Measurements from ENCODE around the gene ZFP1. TPM values are rescaled to one million over a fixed set of nuclear protein-coding genes. Genes with fewer than 3 reads are reported as not detected.

Gene ZFP1
- total and polyA plus RNA-seq, 9 of the 15 experiments (the other 6 are each of a cell fraction or from before 2014, with no cell fraction given): 2.6 to 14.7 (median 11.6) TPM

DNA sequence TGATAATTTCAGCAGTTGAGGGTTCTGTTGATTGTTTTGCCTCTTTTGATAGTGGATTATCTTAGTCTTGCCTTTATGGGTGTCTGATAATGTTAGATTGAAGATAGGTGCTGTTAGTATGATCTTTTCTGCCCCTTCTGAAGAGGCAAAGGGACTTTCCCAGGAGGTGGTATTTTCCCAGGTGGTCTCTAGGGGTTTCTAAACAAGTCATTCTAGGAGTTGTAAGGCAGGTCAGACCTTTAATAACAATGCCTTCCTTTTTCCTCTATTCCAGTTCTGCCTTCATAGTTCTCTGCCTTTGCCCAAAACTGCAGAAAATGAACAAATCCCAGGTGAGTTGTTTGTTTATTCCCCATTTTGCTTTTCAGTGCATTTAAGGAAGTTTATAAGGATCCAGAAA lies 4.3 kb downstream of the ZFP1 start:
- H3K27ac ChIP-seq (ENCODE audit: extremely low read depth, low read depth, low read length): no peak overlapping the region
- TF ChIP-seq NFIC (IDR thresholded peaks at IDR 0.05) (no peak), NR3C1 (CRISPR knock-in tag; IDR thresholded peaks at IDR 0.05) (no peak), SPI1 (IDR thresholded peaks at IDR 0.05; ENCODE audit: borderline replicate concordance, low read depth, low read length) (no peak), SMARCC2 (IDR thresholded peaks at IDR 0.05; ENCODE audit: low read depth) (no peak), CLOCK (CRISPR knock-in tag; IDR thresholded peaks at IDR 0.05; ENCODE audit: borderline replicate concordance) (no peak), U2AF1 (optimal IDR thresholded peaks at IDR 0.05; ENCODE audit: low read depth, low read length) (no peak), ILF3 (IDR thresholded peaks at IDR 0.05; ENCODE audit: borderline replicate concordance) (no peak), DMBX1 (CRISPR knock-in tag; IDR thresholded peaks at IDR 0.05; ENCODE audit: borderline replicate concordance) (no peak), NCOA4 (IDR thresholded peaks at IDR 0.05; ENCODE audit: partially characterized antibody) (no peak), SIN3B (IDR thresholded peaks at IDR 0.05; ENCODE audit: low read depth) (no peak), BRD4 (IDR thresholded peaks at IDR 0.05) (no peak), CXXC5 (CRISPR knock-in tag; IDR thresholded peaks at IDR 0.05) (no peak)
- TF ChIP-seq, protein P1, sequence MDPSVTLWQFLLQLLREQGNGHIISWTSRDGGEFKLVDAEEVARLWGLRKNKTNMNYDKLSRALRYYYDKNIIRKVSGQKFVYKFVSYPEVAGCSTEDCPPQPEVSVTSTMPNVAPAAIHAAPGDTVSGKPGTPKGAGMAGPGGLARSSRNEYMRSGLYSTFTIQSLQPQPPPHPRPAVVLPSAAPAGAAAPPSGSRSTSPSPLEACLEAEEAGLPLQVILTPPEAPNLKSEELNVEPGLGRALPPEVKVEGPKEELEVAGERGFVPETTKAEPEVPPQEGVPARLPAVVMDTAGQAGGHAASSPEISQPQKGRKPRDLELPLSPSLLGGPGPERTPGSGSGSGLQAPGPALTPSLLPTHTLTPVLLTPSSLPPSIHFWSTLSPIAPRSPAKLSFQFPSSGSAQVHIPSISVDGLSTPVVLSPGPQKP (CRISPR knock-in tag; IDR thresholded peaks at IDR 0.05): no peak

More for the DNA sequence above, 4.3 kb downstream of the ZFP1 start:
- Histone ChIP-seq H3K79me2 (ENCODE audit: control insufficient read depth, insufficient read depth, low read length) (peaks cover 39% of the 10 kb centered on the region), H4K20me1 (replicated peaks; ENCODE audit: control insufficient read depth, insufficient read depth, low read length) (no peaks in the 10 kb centered on the region), H3K4me2 (ENCODE audit: insufficient read depth, low read length) (no peak overlapping the region), H3K9me1 (ENCODE audit: control insufficient read depth, insufficient read depth, low read length) (no peaks in the 10 kb centered on the region), H2AFZ (ENCODE audit: low read depth, low read length) (no peak overlapping the region), H3K9me3 (replicated peaks; ENCODE audit: control insufficient read depth, insufficient read depth, low read depth, low read length) (peaks cover 7% of the 10 kb centered on the region), H3K36me3 (ENCODE audit: control insufficient read depth, insufficient read depth, low read length) (peaks cover 28% of the 10 kb centered on the region), H3K4me1 (replicated peaks in 1 of 2; ENCODE audit: control insufficient read depth in 2 of 2, insufficient read depth in 2 of 2, low read length in 2 of 2) (peaks cover 0 to 14% of the 10 kb centered on the region in 2 experiments; a peak in 2 of 5 replicates), H3K9ac (ENCODE audit: insufficient read depth in 1 of 2, low read depth in 2 of 2, low read length in 2 of 2) (no peak overlapping the region), H3K27me3 (ENCODE audit: control insufficient read depth in 2 of 2, insufficient read depth in 2 of 2, low read length in 2 of 2) (no peaks in the 10 kb centered on the region), H3K4me3 (no peak overlapping the region)
- intact Hi-C loops (cut with micrococcal nuclease): no loop called here
- no TSS peak for BruUV-seq (replicated peaks)
- no peak for ATAC-seq
- CTCF ChIA-PET (ENCODE audit: low intra/inter-chr PET ratio): no interaction called here
- DNase-seq (ENCODE audit: extremely low read depth in 1 of 4, low spot score in 3 of 4): no peak
- POLR2A ChIA-PET: no interaction called here
- no peak for FAIRE-seq
- in situ Hi-C loops (cut with MboI): no loop called here

Measured in K562 (cell line).